GM19238 (cell line): ENCODE results near the gene IAPP.
"Not testable (repeated sequence)": the region's sequence is repeated elsewhere in the genome, so short reads cannot be mapped to it uniquely, and the experiment has no call there.

Experiments used
- DNase-seq: peaks from one replicate; pipeline ENCODE4 v3.0.0; 2011; ENCODE audit warnings: low spot score; ENCODE audit not compliant: insufficient read length

The IAPP gene

DNA sequence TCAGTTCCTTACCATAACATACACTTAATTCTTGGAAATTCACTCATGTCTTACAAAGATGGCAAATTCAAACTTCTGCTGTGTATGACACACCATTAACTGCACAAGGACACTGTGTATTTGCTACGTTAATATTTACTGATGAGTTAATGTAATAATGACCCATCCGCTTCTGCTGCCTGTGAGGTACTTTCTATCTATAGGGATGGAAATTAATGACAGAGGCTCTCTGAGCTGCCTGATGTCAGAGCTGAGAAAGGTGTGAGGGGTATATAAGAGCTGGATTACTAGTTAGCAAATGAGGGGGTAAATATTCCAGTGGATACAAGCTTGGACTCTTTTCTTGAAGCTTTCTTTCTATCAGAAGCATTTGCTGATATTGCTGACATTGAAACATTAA lies at the start of gene IAPP:
TSS of gene IAPP (plus strand) at position 301 of the 400 bp plus-strand sequence. CDS start 450 bp downstream, outside the sequence.
- DNase-seq: no peak

DNA sequence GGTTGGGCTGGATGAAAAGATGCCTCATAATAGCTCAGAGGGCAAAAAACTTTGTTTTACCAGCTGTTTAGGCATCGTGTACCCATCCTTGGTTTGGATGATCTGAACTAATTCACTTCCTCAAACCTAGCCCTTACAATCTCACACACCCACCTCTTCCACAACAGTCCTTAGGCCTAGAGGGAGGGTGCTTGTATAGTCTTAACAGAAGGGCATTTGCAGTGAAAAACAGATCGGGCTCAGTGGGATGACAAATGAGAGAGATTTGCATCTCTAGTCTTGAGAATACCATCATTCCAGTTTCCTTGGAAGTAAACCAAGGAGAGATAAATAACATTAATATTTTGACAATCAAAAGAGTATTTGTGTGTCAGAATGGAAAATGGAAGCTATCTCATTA lies 49.0 kb upstream of the IAPP start:
- no peak for DNase-seq

DNA sequence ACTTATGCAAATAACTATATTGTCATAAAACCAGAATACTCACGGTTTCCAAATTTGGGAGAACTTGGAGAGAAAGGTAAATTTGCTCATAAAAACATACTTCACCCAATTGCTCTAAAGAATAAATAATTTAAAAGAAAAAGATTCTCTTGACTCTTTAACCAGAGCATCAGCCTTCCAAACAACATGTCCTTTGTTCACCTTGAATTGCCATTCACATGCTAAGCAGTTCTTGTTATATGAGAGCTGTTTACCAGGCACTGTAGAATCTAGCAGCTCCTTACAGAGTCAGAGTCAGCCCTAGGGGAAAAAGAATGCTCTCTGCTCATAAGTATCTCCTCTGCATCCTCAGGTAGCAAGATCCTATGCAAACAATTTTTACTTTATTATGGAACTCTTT lies 48.2 kb upstream of the IAPP start:
- DNase-seq: no peak

DNA sequence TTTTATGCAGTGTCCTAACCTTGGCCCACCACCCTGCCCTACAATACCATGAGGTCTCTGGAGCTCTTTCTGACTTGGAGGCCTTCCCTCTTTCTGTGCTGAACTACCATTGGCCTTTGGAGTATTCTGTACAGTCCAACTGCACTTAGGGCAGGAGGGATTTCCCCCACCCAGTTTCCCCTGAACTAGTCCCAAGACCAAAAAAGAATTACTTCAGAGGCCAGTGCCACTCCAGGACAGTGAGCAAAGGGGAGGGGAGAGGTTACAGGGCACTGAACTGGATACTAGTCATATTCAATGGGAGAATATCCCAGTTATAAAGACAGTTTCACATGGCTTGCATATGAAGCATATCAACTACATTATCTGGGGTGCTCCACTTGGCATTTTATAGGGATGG lies 44.1 kb upstream of the IAPP start:
- no peak for DNase-seq

DNA sequence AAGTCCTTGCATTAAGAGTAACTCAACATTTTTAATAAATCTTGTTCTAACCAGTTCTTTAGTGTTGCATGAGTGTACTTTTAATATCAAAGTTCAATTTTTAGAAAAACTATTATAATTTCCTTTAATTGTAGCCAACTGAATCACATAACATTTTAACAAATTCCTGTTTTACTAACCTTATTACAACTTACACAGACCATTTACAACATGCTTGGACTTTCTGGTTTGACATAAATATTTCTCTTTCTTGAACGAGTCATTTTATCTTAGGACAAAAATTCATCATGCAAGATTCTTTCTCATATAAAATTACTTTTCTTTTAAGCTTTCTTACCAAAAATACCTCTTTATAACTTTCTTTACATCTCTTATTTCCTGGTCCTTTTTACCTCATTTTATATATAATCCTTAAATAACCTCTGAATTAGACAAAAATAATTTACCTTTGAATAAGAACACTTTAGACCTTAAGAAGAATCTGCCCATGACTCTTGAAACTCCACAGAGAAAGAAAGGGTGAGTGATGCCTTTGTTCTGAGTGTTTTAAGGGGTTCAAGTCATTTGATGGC lies 41.9 kb upstream of the IAPP start:
- no peak for DNase-seq

DNA sequence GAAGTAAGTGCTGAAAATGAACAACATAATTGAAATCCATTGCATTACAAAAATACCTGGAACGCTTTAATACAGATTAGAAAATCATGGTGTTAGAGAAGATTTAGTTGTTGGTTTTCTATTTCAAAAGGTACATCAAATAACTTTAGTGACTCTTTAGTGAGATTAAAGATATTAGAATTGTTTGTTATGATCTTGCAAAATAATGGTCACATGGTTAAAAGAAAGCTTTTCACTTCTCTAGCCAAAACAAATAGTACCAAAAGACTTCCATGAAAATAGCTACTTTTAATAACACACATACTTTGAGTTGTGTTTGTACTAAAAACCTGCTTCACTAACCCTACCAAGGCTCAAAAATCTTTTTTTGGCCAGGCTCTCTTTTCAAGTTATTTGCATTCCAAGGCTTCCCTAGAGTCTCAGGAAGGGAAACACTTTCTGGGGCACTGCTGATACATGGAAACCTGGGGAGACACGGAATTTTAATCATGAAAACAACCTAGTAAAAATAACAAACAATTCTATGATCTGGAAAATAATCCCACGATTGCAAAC lies 37.9 kb upstream of the IAPP start, which contains the start of gene SLCO1A2:
TSS of gene SLCO1A2 (minus strand) at position 147 of the 555 bp plus-strand sequence. CDS start 270 bp downstream, outside the sequence.
- no peak for DNase-seq

DNA sequence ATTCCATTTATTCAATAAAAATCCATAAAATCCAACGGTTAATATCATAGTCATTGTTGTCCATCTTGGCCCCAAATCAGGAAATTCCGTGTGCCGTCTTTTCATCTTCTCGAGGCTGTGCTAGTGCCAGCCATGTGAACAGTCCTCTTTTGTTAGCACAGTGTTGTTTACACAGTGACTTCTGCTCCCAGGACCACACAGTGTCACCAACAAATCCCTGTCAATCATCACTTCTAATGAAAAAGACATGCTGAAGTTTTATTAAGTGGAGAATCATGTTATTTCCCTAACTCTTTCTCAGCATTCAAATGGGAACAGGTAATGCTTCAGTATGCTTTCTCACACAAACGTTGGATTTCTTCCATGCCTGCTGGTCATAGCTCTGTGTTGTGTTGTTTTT lies 36.0 kb upstream of the IAPP start:
- no peak for DNase-seq

DNA sequence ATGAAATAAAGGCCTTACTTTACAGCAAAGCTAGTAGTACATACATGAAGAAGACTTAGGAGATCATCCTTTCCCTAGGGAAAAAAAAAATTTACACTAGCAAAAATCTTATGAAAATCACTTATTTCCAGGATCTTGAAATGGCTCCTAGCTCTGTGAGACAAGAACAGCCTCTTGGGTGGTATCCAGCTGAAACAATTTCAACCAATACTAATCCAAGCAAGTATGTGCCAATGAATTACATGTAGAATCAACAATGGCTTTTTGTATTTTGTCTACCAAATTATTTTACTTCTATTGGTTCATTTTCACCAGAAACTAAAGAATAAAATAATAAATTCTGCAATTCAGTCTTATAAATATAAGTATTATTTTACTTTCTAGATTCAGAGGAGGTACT lies 35.2 kb upstream of the IAPP start:
- DNase-seq: no peak

DNA sequence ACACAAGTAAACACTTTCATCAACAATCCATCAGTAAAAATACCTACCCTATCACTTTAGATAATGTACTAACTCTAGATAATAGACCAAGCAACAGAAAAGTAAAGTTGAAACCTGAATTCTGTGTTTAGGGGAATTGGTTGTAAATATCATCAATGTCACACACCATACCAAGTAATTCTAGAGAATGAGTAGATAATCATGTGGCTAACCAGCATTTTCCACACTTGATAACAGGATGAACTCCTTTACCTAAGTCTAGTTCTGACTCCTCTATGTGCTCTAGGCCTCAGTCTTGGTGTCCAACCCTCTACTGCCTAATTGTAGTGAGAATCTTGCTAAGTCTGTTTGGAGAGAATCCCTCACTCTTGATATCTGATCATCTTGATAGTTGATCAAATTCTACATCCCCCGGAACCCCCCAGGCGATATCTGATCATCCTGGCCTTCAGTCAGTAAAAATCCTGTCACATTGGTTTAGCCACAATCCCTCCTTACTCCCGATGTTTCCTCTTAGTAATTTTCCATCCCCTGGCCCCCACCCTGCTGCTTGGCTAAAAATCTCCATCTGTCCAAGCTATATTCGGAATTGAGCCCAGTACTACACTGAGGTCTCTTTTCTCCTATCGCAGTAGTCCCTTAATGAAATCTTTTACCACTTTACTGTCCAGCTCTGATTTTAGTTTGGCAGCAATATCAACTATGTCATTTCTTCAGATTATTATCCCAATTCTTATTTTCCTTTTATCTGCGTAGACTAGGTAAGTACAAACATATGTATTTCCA lies 34.5 kb upstream of the IAPP start:
- no peak for DNase-seq

DNA sequence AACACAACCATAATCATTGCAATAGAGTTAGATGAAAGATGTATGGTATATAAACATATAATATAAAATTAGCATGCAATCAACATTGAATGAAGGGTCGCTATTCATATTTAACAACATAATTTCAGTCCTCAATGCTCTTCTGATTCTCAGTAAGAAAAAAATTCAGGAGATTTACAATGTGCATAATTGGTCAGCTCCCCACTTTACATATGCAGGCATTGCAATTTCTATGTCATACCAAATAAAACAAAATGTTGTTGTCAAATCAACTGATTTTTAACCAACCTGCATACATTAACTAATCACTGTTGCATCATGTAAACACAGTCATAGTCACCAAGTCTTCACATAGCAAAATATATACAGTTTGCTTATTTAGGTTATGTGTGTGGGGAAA lies 32.8 kb upstream of the IAPP start:
- no peak for DNase-seq

DNA sequence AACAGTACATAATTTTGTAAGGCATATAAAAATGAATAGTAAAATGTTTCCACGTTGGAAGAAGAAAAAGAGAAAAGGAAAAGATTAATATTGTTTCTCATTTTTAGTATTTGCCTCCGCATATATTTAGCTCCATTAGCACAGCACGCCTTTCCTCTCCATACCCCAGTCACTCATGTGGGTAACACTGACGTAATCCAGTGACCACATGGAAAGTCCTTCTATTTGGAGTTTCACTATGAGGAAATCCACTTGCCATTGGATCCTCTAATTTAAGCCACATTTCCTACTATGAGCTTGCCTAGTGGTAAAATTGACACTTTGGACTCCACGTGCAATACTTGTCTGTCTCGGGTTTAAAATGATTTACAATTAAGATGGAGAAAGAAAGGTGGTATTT lies 32.3 kb upstream of the IAPP start:
- no peak for DNase-seq

DNA sequence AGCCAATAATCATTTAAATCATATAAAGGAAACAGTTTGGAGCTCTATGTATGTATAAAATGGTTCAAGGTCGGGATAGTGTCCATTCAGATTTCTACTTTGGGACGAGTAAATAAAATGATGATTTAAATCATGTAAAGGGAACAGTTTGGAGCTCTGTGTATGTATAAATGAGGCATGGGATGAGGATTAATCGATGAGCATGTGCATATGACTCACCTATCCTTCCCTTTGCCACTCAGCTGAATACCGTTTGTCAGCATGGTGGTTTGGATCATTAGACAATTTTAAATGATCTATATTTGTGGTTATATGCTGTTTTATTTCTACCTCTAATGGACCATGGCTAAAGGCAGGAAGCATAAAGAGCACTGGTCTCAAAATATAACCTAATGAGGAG lies 30.9 kb upstream of the IAPP start:
- DNase-seq: no peak

DNA sequence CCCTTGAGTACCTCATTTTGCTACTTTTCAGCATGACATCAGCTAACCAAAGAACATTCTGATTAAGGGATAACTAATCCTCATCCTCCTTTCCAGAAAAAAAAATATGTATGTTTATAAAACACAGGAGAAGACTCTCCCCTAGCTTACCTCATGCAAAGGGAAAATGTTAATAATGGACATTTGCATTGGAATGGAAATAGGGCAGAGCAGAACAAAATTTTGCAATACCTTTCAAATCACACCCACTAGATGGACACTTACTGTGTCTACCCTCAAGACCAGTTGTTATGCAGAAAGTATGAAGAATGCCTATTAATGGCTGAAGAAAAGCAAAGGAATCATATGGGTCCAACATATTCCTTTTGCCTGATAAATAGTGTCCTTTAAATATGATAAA lies 29.1 kb upstream of the IAPP start:
- DNase-seq: no peak

DNA sequence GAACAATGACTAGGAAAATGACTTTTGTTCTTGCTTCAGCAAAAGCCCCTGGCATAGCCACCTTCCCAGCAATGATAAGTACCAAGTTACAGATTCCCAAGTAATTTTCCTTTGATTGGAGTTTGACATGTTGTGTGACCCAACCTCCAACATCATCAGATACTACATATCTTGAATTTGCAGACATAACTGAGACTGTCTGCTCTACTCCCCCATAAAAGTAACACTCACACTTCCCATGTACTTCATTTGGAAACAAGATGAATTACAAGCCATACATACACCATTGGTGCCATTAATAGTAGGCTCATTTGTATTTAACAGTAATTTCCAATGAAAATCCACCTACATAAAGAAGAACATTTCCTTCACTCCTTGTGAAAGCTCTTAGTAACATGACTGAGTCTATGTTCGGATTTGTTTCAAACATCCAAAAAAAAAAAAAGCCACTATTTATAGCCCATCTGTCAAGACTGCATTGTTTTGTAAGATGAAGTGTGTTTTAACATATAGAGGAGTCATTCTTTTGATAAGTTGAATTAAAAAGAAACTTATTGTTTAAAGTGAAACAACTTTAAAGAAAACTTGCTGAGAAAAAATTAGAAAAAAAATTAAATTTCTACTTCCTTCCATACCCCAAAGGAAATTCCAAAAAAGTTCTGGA lies 26.0 kb upstream of the IAPP start:
- no peak for DNase-seq

DNA sequence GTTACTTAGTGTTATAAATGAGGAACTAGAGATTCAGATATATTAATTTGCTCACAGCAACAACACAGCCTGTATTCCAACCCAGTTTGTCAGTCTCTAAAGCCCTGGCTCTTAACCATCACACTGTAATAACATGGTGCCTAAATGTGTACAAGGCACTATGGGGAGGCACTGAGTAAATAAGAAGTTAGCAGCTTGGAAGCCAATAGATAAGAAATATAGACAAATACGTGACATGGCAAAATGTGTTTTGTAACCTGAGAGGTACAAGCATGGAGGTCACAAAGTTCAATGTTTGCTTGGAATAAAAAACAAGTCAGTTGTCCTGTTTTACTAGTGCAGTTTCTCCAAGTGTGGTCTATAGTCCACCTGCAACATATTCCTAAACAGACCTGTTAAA lies 21.7 kb upstream of the IAPP start:
- no peak for DNase-seq

DNA sequence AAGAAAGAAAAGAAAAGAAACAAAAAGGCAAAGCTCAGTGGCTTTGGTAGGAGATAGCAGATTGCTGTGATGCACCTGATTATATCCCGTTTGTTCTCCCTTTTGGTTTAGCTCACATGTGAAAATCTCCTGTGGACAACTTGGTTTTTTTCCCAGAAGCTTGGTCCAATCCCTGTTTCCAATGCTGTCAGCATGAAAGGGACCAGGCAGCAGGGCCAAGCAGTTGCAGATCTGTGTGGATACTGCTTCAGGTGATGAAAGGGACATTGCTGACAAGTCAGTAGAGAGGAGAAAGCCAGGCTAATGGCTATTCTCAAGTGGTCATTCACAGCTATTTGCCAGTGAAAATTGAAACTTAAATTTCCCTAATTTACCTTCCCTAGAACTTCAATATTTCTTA lies 19.2 kb upstream of the IAPP start:
- no peak for DNase-seq

DNA sequence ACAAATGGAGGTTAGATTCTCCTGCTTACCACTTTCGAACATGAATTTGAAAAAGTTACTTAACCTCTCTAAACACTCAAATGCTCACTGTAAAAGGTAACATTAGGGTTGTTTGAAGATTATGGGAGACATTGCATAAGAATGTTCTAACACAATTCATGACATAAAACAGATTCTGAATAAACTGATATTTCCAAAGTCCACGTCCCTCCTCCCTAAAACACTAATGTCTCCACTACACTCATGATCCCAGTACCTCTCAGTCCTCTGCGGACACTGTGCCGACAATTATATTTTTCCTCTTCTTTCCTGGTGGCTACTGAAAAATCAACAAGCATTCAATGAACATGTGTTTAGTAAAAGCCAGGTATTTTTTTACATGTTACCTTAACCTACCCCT lies 18.8 kb upstream of the IAPP start:
- no peak for DNase-seq

DNA sequence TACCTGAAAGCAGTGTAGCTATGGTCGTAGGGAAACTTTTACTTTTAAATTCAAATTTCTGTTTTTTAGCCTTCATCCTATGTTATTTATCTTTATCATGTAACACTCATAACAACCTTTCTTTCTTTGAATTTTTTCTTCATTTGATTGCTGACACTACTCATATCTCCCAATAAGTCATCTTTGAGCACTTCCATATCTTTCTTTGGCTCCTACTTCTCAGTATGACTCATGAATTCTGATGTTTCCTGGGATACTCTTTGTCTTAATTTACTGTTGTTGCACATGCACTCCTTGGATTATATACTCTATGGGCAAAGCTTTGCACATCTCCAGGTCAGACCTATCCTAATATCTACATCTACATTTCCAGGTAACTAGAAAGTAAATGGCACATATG lies 18.1 kb upstream of the IAPP start:
- no peak for DNase-seq

DNA sequence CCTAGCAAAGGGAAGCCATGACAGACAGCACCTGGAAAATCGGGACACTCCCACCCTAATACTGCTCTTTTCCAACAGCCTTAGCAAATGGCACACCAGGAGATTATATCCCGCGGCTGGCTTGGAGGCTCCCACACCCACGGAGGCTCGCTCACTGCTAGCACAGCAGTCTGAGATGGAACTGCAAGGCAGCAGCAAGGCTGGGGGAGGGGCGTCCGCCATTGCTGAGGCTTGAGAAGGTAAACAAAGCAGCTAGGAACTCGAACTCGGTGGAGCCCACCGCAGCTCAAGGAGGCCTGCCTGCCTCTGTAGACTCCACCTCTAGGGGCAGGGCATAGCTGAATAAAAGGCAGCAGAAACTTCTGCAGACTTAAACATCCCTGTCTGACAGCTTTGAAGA lies 12.1 kb upstream of the IAPP start:
- not testable (repeated sequence) for DNase-seq

DNA sequence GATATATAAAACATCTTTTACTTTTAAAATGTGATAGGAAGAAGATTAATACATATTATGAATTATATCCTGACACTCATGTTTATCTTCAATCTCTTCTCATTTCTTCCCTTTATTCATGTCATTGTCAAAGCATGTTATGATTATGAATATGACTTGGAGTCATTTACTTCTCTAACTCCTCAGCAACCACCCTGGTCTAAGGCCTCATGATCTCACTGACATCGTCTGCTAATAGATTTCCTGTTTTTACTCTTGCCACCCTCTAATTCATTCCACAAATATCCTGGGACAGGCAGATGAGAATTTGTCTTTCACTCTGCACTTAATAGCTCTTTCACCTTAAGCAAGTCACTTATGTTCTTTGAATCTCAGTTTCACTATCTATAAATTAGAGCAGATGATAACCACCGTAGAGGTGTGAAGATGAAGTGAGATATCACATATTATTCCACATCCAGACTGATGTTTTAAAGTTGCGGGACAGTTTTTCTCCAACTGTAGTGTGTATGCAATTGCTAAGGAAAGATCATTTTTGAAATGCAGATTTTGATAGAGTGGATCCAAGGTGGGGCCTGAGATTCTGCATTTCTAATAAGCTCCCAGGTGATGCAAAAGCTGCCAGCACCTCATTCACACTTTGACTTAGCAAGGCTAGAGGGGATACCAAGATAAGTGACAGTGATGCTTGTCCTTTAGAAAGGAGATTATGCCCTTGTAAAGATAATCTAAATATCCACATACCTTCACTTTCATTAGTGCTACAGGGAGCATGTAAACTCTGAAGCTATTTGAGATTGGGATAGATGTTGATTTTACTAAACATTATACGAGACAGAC lies 3.3 kb upstream of the IAPP start:
- DNase-seq: no peak

DNA sequence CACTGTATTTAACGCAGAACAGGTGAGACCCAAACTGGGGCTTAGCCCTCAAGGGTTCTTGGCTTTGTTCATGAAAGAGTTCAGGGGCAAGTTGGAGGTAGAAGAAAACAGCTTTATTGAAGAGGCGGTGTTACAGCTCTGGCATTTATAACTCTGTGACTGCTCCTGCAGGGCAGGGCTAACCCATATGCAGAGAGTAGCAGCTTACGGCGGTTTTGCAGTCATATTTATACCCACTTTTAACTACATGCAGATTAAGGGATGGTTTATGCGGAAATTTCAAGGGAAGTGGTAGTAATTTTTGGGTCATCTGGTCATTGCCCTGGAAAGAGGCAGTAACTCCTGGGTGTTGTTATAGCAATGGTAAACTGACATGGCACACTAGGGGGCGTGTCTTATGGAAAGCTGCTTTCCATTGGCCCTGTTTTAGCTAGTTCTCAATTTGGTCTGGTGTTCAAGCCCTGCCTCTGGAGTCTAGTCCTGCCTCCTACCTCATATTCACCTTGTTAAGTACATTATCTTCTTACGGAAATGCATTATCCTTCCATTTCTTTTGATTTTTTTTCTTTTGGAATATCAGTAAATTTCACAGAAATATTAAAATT lies 1.8 kb upstream of the IAPP start:
- DNase-seq: no peak
